Activated CD4-positive, alpha-beta T cell treated with anti-CD3 and anti-CD28 coated beads, Interleukin-2, Interleukin-6, amounts not matched to agents 100 ng/mL and 50 ng/mL, durations not matched to agents 16 hours and 8 hours (primary cell): Measurements from ENCODE around the gene SEZ6L.

Experiments used
- DNase-seq: peaks from one replicate; pipeline ENCODE4 v3.0.0-alpha.2; 2020

SEZ6L gene

DNA sequence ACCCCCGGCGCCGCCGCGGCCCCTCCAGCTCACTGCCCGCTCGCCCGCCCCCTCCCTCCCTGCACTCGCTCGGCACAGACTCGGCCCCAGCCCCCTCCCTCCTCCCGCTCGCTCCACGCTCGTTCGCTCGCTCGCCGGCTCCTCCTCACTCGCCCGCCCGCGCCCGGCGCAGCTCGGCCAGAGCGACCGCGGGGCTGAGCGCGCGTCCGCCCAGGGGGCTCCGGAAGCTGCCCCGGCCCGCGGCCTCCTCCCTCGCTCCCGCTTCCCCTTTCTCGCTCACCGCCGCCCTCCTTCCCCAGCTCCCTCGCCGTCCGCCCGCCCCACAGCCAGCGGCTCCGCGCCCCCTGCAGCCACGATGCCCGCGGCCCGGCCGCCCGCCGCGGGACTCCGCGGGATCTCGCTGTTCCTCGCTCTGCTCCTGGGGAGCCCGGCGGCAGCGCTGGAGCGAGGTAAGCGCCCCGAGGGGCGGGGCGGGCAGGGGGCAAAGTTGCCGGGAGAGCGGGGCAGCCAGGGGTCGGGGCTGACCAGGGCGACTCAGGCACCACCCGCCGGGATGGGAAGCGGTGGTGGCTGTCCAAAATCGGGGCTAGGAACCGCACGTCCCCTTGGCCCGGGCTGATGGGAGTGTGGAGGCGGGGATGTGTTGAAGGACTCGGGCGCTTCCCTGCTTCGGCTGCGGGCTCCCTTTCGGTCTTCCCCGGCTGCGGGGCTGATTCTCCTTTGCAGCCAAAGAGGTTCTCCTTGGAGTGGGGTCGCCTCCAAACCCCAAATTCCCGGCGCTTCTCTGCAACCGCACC lies at the start of gene SEZ6L:
Gene SEZ6L (plus strand): TSS at position 148 of the 797 bp plus-strand sequence. CDS start 208 bp downstream, at position 356.
- DNase-seq = no peak

DNA sequence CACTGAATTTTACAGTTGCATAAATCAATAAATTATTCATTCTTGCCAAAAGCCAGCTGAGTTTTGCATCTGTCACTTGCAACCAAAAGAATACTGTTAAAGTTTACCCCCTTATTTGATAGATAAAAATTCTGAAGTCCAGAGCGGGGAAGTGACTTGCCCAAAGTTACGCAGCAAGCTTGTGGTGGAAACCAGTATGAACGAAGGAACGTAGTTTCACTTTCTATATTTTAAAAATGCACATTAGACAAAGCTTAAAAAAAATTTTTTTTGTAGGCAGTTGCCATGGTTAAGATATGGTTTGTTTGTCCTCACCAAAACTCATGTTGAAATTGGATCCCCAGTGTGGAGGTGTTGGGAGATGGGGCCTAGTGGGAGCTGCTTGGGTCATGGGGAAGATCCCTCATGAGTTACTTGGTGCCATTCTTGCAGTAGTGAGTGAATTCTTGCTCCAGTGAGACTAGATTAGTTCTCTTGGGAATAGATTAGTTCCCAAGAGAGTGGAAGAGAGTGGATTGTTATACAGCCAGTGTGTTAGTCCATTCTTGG lies 46.3 kb upstream of the SEZ6L start:
- no peak for DNase-seq

DNA sequence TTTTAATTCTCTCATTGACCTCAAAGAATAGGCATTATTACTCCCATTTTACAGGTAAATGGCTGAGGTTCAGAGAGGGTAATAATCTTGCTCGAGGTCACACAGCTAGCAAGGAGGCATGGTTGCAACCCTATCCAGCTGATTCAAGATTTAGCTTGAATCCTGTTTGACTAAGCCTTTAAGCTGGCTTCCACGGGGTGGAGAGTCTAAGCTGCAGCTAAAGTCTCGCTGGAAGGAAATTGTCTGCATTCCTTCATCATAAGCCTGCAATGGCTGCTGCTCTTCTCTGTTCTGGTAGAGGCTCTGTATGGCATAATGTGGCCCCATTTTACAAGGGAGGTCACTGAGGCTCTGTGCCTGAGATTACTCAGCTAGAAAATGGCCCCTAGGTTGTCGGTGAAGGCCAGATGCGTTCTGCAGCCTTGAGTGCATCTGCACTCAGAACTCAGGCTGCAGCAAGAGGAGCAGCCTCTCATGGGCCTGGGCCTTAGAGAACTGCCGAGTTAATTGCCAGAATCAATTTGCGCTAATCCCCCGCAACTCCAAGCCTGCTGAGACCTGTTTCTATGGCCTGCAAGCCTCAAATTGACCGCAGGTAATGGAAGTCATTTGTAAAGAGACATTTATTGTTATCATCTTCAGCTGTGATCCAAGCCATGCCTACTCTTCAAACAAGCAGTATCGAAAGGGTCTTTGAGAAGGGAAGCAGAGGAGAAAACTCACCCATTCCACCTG lies 44.1 kb upstream of the SEZ6L start:
- no peak for DNase-seq

DNA sequence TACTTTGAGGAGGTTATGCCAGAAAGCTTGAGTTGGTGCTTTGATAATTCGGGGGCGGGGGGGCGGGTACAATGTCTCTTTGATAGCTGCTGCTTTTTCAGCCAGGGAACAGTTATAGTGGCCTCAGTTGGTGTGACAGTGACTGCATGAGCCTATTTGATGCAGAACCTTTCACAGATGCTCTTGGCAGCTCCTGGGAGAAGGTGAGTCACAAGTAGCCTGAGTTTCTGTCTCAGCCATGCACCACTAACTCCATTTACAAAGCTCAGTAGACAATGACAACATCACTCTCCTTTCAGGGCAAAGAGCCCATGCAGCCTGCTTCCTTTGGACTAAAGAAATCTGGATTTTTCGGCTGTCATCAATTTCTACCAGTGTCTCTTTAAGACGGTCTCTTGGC lies 42.1 kb upstream of the SEZ6L start:
- no peak for DNase-seq

DNA sequence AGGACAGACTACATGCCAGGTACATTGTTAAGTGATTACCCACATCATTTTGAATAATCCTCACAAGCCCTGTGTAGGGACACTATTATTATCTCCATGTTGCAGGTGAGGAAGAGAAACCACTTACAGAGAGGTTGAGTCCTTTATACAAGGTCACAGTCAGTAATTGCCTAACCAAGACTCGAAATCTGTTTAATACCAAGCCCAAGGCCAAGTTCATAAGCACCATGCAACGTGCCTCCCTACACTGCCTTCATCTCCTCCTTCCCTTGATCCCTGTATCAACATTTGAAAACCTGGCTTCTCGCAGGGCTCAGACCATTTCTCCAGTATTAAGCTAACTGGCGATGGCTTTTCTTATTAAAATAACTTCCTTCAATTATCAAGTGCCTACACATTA lies 41.7 kb upstream of the SEZ6L start:
- DNase-seq = no peak

DNA sequence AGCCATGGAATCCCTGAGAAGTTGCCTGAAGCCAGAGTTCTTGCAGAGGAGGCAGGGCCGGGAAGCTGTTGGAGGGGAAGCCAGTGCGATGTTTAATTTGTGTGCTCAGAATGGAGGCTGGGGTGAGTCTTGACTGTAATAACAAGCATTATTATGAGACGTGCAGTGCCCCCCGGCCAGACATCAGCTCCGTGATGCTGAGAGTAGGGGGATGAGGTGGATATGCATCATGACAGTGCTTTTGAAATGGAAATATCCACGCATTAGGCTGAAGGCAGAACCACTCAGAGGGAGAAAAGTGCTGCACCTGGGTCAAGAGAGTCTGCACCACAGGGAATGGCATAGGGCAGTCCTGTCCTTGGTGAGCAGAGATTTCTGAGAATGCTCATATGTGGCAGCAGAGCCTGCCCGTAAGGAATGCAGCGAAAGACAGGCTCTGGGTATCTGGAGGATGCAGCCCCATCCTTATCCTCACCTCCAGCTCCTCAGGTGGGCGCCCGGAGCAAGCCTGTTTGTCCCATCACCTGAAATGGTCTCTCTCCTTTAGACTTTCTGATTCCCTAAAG lies 37.6 kb upstream of the SEZ6L start:
- DNase-seq = no peak

DNA sequence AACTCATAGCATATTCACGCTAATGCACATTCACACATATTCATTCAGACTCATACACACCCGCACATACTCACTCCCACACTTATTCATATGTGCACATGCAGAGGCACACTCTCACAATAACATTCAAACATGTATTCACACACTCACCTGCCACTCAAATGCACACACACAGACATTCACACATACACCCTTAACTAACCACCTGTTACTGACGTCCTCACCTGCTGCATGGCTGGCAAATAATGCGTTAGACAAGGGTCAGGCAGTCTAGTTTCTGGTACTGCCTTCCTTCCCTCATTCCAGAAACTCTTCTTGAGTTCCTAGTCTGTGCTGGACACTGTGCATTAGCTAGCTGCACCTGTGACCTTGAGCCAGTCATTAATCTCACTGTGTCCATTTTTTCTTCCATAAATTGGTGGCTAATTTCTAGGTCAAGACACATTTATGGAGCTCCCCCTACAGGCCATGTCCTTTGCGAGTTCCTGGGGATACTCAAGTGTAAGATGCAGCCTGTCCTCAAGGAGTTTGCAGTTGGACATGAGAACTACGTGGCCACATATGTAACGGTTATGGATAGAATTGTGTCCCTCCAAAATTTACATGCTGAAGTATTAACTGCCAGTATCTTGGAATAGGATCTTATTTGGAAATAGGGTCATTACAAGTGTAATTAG lies 34.5 kb upstream of the SEZ6L start:
- peak; percentile 9 for DNase-seq

DNA sequence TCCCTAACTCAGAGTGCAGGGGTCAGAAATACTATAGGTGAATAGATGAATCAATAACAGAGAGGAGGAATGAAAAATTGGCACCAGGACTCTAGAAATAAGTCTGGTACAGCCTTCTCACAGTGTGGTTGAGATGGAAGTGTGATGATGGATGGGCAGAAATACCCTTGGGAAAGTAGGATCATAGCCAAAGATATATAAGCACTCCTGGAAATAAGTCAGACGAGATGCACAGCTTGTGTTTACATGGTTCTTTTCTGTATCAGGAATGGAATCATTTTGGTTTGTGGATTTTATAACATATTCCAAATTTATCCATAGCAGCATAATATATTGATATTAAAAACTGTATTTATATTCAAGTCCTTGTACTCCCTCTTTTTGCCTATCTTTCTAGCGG lies 33.5 kb upstream of the SEZ6L start:
- DNase-seq = no peak

DNA sequence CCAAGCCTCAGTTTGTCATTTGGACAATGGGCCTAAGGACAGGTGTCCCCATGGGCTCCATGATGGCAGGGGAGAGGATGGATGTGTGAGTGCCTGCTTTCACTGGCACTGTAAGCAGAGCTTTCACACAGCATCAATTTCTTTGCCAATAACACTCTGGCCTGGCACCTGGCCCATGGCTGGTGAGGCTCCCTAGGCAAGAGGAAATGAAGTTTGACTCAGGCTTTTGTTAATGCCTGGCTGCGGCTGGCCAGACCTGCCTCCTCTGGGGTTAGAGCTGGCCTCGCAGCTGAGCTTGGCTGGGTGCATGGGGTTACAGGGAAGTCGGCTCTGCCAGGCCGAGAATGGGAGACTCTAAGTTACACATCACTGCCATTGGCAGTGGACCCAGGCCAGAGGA lies 30.0 kb upstream of the SEZ6L start:
- DNase-seq = no peak

DNA sequence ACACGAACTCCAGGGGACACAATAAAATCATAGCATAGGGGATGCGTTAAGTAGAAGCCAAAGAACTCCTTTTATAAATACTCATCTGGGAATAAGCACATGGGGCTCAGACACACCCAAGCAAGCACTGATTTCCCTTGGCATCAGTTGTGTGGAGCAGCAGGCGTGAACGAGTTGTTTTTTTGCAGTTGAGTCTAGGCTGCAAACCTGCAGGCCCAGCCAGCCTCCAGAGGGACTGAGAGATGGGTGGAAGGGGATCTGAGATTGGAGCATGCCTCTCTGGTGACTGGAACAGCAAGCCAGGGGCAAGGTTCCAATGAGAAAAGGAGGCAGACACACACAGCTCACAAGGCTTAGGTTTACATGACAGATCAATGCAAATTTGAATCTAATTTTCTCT lies 27.4 kb upstream of the SEZ6L start:
- no peak for DNase-seq

DNA sequence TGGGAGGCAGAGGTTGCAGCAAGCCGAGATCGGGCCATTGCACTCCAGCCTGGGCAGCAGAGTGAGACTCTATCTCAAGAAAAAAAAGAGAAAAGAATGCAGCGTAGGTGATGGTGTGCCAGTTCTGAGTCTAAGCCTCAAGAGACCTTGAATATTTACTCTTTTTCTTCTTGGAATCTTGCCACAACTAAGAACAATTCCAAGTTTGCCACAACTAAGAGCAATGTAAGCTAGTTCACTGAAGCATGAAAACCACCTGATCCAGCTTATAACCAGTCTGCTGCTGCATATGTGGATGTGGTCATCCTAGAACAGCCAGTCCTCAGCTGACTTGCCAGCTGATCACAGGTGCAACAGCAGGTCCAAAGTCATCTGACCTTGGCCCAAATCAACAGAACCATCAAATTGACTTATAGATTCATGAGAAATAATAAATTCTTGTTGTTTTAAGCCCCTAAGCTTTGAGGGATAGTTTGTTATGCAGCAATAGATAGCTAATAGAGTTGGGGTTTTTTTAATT lies 25.4 kb upstream of the SEZ6L start:
- no peak for DNase-seq

DNA sequence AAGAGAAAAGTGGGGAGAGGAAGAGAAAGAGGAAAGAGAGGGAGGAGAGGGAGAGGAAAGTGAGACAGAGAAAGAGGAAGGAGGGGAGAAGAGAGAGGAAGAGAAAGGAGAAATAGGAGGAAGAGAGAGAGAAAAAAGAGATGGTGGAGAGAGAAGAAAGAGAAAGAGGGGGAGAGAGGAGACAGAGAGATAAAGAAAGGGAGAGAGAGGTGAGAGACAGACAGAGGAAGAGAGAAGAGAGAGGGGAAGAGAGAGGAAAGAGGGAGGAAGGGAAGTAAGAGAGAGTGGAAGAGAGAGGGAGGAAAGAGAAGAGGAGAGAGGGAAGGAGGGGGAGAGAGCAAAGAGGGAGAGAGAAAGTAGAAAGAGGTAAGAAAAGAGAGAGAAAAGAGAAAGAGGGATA lies 9.4 kb upstream of the SEZ6L start:
- DNase-seq = no peak

DNA sequence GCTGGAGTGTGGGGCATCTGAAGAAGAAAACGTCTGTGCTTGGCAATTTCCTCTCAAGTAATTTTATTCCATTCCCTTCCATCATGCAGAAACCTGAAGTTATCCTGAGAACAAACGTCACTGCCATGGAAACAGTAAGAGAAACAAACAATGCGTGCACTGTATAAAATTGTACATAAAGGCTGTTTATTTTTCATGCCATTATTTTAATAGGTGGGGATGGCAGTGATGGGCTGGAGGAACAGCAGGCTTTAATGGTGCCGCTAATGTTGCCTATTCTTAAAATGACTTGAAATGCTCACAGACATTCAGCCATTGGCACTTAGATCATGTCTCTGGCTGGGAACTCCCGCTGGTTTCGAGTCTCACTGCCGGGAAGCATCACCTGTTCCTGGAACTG lies 7.5 kb upstream of the SEZ6L start:
- DNase-seq = no peak

DNA sequence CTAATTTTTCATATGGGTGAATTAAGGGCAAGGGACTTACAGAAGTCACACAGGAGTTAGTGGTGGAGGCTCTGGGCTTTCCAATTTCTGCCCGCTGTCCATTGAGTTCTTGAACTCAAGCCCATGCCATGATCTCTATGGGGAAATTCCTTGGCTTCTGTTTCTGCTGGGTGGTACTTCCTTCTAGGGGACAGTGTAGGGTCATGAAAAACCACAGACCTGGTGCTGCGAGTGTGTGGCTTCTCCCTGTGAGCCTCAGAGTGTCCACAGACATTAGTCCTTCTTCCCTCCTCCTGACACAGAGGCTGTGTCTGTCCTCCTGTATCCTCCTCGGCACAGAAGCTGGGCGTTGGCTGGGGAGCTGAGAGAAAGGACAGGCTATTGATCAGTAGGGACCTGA lies 6.3 kb upstream of the SEZ6L start:
- no peak for DNase-seq

DNA sequence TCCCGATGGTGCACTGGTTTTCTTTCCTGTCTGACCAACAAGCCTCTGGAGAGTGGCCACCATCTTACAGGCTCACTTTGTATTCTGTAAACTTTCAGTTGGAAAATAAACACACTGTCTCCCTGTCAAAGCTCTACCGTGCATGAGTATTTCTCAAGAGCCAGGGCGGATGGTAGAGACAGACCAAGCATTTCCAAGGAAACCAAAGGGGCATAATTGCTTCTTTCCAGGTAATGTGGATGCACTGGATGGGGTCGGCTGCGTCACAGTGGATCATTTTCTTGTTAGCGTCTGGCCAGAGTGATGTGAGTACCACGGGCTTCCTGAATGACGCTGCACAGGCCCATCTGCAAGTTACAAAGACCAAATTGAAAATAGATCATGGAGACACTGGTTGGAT lies 5.1 kb upstream of the SEZ6L start:
- no peak for DNase-seq

DNA sequence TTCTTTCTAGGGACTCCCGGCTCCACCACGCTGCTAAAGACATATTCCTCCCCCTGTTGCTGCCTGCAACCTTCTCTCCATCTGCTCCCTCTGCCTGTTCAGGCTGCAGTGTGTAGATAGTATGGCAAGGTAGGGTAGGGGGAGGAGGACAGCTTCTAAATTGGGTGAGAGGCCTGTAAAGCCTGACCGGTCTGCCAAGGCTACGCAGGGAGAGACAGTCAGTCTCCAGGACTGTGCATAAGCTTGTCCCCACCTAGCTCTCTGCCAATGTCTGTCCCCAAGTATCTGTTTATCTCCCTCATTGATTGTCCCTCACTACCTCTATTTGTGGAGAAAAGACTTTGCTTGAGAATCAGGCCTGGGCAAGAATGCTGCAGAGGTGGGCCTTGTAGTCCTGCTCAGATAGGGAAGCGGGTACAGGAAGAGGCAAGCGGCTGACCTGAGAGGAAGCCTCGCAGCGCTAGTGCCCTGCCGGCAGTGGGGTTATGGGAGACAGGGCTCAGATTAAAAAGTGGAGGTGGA lies 871 bp upstream of the SEZ6L start:
- no peak for DNase-seq

DNA sequence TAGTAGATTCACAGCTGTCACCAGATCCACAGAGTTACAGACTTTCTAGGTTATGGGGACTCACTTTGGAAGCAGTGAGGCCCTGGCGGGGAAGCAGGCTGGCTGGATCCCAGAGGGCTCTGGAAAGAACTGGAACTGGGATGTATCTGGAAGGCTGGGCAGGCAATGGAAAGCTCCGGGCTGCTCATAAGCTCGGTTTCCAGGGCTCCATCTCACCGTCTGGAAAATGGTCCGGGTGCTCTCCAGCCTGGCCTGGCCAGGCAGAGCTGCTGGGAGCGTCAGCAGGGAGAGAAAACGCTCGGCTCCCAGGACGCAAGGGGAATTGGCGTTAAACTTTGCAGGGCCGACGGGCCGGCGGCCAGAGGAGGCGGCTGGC lies 335 bp upstream of the SEZ6L start:
- no peak for DNase-seq

DNA sequence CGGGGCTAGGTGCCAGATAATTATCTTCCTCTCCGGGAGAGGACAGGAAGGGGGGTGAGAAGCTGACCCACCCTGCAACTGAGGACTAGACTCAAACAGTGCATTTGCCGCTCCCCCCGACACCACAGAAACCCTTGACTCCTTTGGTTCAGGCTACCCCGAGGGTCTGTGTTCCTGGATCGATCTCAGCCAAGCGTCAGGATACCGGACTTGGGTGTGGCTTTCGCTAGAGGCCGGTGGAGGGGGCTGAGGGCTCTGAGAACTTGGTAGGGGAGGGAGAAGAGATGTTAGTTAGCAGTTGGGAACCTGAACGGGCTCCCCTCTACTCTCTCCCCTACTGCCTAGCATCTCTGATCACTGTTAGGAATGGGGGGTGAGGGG lies 840 bp downstream of the SEZ6L start:
- no peak for DNase-seq

DNA sequence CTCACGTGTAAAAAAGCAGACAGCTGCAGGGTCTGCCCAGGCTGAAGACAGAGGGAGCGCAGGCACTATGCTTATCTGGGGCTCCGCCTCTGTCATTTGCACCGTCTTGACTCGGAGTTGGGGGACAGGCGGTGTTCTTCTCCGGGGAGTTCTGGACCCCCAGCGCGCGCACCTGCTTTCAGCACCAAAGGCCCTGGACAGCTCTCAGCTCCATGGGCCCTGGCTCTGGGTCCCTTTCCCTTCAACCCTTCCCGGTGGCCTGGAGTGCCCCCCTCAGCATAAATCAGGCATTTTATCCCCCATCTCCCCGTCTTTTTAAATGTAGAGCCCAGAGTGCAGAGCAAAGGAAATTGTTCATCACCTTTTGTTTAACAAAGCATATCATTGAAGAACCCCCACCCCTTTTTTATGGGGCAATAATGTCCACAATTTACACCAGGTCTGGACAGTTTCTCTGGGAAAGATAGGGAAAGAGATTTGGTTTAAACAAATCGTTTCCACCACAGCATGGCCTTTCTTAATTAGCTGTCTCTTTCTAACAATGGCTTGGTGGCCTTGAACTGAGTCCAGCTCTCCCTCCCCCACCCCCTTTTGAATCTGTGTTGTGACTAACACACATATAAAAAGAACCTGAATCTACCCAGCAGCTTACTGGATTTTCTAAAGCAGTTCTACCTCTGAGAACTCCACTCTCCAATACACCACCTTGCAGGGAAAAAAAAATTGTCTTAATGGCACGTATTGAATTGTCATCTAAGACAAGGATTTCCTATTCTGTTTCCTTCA lies 1.7 kb downstream of the SEZ6L start:
- peak; percentile 1 for DNase-seq

DNA sequence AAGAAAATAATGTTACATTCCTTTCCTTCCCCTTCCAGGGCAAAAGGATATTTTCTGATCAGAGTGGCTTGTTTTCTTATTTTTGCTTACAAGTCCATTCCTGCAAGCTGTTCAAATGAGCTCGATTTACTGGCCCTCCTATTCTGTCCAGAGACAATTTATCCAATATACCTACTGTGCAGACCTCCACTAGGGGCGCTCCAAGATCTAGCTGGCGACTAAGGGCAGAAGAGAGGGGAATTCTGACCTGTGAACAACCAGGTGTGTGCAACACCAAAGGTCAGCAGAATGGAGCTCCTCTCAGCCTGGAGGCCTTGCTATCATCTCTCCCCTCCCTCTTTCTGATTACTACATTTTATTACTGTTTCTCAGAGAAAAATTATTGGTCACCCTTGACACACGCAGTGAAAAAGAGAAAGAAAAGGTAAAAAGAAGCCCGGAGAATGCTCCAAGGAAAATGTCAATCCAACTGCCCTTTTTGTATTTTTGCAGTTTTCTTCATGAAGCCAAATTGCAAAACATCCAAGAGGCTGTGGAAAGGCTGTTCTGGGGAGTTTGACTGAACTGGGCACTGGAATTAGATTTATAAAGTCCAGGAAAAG lies 3.2 kb downstream of the SEZ6L start:
- peak; percentile 53 for DNase-seq

DNA sequence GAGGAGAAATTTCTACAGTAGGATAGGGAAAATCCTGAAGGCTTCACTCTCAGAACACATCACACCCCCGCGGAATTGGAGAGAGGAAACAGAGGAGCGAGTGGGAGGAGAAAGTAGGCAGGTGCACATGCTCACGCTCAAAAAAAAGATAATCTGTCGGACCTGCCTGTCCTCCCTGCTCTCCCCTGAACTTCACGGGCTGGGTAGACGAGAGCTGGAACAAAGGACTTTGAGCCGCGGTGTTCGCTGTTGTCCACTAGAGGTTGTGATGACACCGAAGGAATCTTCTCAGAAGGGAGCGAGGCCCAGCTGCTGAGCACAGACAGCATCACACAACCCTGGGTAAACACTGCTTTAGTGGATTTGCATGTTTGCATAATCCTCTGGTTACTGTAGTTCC lies 5.0 kb downstream of the SEZ6L start:
- no peak for DNase-seq

DNA sequence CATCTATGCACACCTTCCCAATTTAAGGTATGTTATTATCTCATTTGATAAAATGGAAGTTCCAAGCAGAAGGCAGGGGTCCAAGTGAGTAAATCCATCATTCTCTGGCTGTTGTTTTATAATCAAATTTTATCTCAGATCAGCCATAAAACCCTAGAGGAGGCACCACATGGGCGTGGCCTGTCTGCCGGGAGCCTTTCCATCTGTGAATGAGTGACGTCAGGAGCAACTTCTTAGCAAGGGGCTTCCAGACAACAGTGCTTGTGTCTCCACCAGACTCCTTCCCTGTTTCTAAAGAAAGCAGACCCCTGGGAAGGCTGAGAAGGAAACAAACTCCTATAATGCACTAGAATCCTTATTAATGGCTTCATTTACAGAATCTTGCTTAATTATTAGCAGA lies 13.5 kb downstream of the SEZ6L start:
- no peak for DNase-seq
